Neuronal stem cell (in vitro differentiated cells): ENCODE data around the gene APBA1.

Experiments
- DNase-seq: peaks from one replicate; pipeline ENCODE4 v3.0.0-alpha.2; 2013; ENCODE audit warnings: low spot score
- H2AFZ ChIP-seq: one replicate; pipeline ENCODE4 v1.6.1; 2013; ENCODE audit warnings: mild to moderate bottlenecking, low read length, inconsistent platforms
- H2AK5ac ChIP-seq: 2 replicates; pipeline ENCODE4 v1.6.1; 2013; ENCODE audit warnings: low read depth, mild to moderate bottlenecking, inconsistent platforms, low read length, moderate library complexity, mixed read lengths
- H2BK120ac ChIP-seq: 2 replicates; pipeline ENCODE4 v1.6.1; 2013; ENCODE audit warnings: low read depth, mild to moderate bottlenecking, inconsistent platforms, low read length, moderate library complexity, mixed read lengths
- H2BK12ac ChIP-seq: one replicate; pipeline ENCODE4 v1.6.1; 2013; ENCODE audit warnings: low read length, inconsistent platforms
- H2BK15ac ChIP-seq: 2 replicates; pipeline ENCODE4 v1.6.1; 2013; ENCODE audit warnings: mild to moderate bottlenecking, low read length, inconsistent platforms, mixed read lengths
- H2BK5ac ChIP-seq: one replicate; pipeline ENCODE4 v1.6.1; 2013; ENCODE audit warnings: inconsistent platforms, mild to moderate bottlenecking, low read length, moderate library complexity
- H3K14ac ChIP-seq: one replicate; pipeline ENCODE4 v1.6.1; 2013; ENCODE audit warnings: low read length, inconsistent platforms
- H3K18ac ChIP-seq: 2 replicates; pipeline ENCODE4 v1.6.1; 2013; ENCODE audit warnings: low read length, inconsistent platforms
- H3K23ac ChIP-seq: 2 replicates; pipeline ENCODE4 v1.6.1; 2013; ENCODE audit warnings: low read depth, mild to moderate bottlenecking, mixed read lengths, low read length, inconsistent platforms; ENCODE audit not compliant: poor library complexity
- H3K27ac ChIP-seq: replicated peaks from 3 replicates; pipeline ENCODE4 v1.5.1; 2013; ENCODE audit warnings: low read length, inconsistent platforms
- H3K27me3 ChIP-seq, 3 experiments: 2 replicates each; pipeline ENCODE4 v1.6.1; 2013; ENCODE audit warnings: low read length in 3 of 3, mild to moderate bottlenecking in 2 of 3, inconsistent platforms in 1 of 3, low read depth in 1 of 3, mixed read lengths in 1 of 3, moderate library complexity in 1 of 3; ENCODE audit not compliant: control insufficient read depth in 3 of 3, insufficient read depth in 3 of 3
- H3K36me3 ChIP-seq, 2 donors: replicated peaks in 1 of 2; 2 replicates each; pipeline ENCODE4 v1.6.1; 2013; ENCODE audit warnings: low read length in 2 of 2; ENCODE audit not compliant: control insufficient read depth in 2 of 2, insufficient read depth in 2 of 2
- H3K4ac ChIP-seq: 2 replicates; pipeline ENCODE4 v1.6.1; 2013; ENCODE audit warnings: inconsistent platforms, mild to moderate bottlenecking, low read length, moderate library complexity
- H3K4me1 ChIP-seq, 2 donors: 1 replicate in 1 of 2; 2 replicates in 1 of 2; pipeline ENCODE4 v1.6.1; 2013; ENCODE audit warnings: low read length in 2 of 2, low read depth in 1 of 2; ENCODE audit not compliant: control insufficient read depth in 2 of 2, insufficient read depth in 1 of 2
- H3K4me2 ChIP-seq: one replicate; pipeline ENCODE4 v1.6.1; 2013; ENCODE audit warnings: mild to moderate bottlenecking, low read length, inconsistent platforms; ENCODE audit not compliant: insufficient read depth, poor library complexity, severe bottlenecking
- H3K4me3 ChIP-seq, 2 donors: 2 replicates each; pipeline ENCODE4 v1.5.1; 2013; ENCODE audit warnings: low read length in 2 of 2, mild to moderate bottlenecking in 2 of 2, inconsistent platforms in 1 of 2, moderate library complexity in 1 of 2
- H3K79me1 ChIP-seq: one replicate; pipeline ENCODE4 v1.6.1; 2013; ENCODE audit warnings: low read depth, mild to moderate bottlenecking, inconsistent platforms, low read length, moderate library complexity
- H3K9ac ChIP-seq: one replicate; pipeline ENCODE4 v1.6.1; 2013; ENCODE audit warnings: mild to moderate bottlenecking, low read depth, low read length, inconsistent platforms; ENCODE audit not compliant: poor library complexity
- H3K9me3 ChIP-seq, 2 donors: replicated peaks in 1 of 2; 2 replicates each; pipeline versions ENCODE3 to v1.6.1; 2013; ENCODE audit warnings: low read length in 2 of 2, mild to moderate bottlenecking in 2 of 2, inconsistent platforms in 1 of 2, low read depth in 1 of 2, mixed read lengths in 1 of 2, moderate library complexity in 1 of 2; ENCODE audit not compliant: control insufficient read depth in 2 of 2, insufficient read depth in 1 of 2
- H4K8ac ChIP-seq: one replicate; pipeline ENCODE4 v1.6.1; 2013; ENCODE audit warnings: low read depth, mild to moderate bottlenecking, inconsistent platforms, low read length, moderate library complexity
- H4K91ac ChIP-seq: one replicate; pipeline ENCODE4 v1.6.1; 2013; ENCODE audit warnings: low read length, low read depth, mild to moderate bottlenecking, inconsistent platforms; ENCODE audit not compliant: poor library complexity
- WGBS, 2 donors: extraction: QIAGEN DNeasy Blood & Tissue Kit; methylation state at CpG; one replicate each; pipeline ENCODE4 v1.1.7; 2013; ENCODE audit warnings: missing lambda C conversion rate in 2 of 2, mixed read lengths in 1 of 2; ENCODE audit not compliant: insufficient read length in 2 of 2, insufficient replicate concordance in 1 of 2; ENCODE audit errors: extremely low coverage in 2 of 2; 5-methylcytosine and 5-hydroxymethylcytosine counted together

APBA1 gene

DNA sequence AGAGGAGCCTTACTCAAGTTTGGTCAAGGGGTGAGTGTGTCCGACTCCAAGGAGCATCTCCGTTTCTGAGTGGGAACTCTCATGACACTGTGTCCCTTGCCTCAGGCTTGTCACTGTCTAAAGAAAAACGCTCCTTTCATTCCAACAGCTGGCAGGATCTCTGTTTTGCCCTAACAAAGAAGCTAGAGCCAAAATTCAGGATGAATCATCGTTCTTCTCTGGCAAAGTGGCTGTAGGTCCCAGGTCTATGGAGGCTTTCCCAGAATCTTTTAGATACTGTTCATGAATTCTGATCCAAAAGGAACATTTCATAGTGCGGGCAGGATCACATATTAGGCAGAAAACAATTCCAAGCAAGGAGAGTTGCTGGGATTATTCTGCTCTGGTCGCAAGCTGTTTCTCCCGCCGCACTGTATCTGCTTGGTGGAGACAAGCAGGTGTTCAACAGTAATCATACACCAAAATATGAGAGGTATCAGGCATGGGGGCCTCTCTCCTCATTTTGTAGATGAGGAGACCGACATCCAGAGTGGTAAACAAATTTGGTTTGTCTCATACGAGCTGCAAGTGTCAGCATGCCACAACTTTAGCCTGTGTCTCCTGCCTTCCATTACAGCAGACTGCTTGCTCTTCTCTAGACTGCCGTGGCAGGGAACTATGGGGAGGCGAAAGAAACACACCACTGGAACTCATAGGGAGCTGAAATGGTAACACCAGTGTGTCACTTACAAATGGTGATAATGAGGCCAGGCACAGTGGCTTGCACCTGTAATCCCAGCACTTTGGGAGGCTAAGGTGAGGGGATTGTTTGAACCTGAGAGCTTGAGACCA lies 274.6 kb downstream of the APBA1 start:
- Histone ChIP-seq H3K23ac (no peak overlapping the region), H3K36me3 (peaks cover 0 to 1% of the 10 kb centered on the region in 2 donors), H3K27me3 (peaks cover 0 to 4% (median 0%) of the 10 kb centered on the region in 3 experiments), H3K18ac (peak overlapping the region; percentile 9), H2AFZ (no peak overlapping the region), H3K9me3 (peaks cover 3 to 4% of the 10 kb centered on the region in 2 donors), H3K14ac (no peak overlapping the region), H3K4me3 (no peak overlapping the region), H3K27ac (no peak overlapping the region), H3K4ac (no peak overlapping the region), H3K9ac (no peak overlapping the region), H4K8ac (no peak overlapping the region), H2BK15ac (no peak overlapping the region), H3K4me1 (peaks cover 0 to 7% of the 10 kb centered on the region in 2 donors), H3K4me2 (no peak overlapping the region), H3K79me1 (no peaks in the 10 kb centered on the region), H2BK5ac (no peak overlapping the region), H4K91ac (no peak overlapping the region), H2BK12ac (no peak overlapping the region), H2AK5ac (no peak overlapping the region), H2BK120ac (no peak overlapping the region)
- no peak for DNase-seq
- WGBS, 2 donors = no CpG with 5 or more reads among the region's 12 CpGs

DNA sequence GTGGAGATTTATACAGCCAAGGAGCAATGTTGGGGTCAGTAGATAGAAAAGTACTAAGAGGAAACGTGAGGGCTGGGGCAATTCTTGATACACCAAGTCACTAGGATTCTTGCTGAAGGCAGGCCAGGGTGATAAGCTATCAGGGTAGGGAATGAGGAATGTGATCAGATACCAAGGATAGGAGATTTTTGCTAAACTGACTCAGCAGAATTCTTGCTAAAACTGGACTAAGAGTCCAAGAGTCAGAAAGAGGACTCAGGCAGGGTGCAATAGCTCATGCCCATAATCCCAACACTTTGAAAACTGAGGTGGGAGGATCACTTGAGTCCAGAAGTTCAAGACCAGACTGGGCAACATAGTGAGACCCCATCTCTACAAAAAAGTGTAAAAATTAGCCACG lies 275.4 kb downstream of the APBA1 start:
- Histone ChIP-seq H4K91ac (no peak overlapping the region), H3K27ac (no peak overlapping the region), H3K4me3 (no peak overlapping the region), H2AFZ (no peak overlapping the region), H3K9me3 (peaks cover 2 to 3% of the 10 kb centered on the region in 2 donors), H2BK12ac (no peak overlapping the region), H2AK5ac (no peak overlapping the region), H3K79me1 (no peaks in the 10 kb centered on the region), H3K36me3 (peaks cover 0 to 1% of the 10 kb centered on the region in 2 donors), H3K27me3 (peaks cover 0 to 4% (median 0%) of the 10 kb centered on the region in 3 experiments), H3K4me2 (no peak overlapping the region), H2BK120ac (peak overlapping the region; percentile 20), H3K23ac (no peak overlapping the region), H3K4ac (no peak overlapping the region), H2BK15ac (no peak overlapping the region), H3K14ac (no peak overlapping the region), H2BK5ac (no peak overlapping the region), H3K9ac (no peak overlapping the region), H3K18ac (no peak overlapping the region), H4K8ac (no peak overlapping the region), H3K4me1 (peaks cover 0 to 7% of the 10 kb centered on the region in 2 donors)
- DNase-seq = no peak
- no CpG with 5 or more reads among the region's 2 CpGs for WGBS, 2 donors

DNA sequence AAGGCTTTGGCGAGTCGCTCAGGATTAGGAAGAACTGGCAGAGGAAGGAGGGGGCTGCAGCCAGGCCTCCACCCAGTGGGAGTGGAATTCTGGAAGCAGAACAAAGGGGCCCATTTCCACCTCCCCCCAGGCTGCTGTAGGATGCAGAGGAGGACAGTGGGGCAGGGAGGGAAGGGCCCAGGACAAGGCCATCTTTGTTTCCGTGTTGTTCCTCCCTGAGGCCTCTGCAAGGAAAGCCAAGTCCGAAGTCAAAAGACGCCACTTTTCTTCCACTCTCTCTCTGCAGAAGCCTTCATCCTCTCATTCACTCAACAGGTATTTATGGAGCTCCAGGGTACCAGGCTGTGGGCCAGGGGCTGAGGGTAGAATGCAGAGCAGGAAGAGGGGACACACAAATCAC lies 276.5 kb downstream of the APBA1 start:
- H4K91ac ChIP-seq = no peak overlapping the region
- H3K23ac ChIP-seq = no peak overlapping the region
- H3K4me1 ChIP-seq = peaks cover 0 to 7% of the 10 kb centered on the region in 2 donors
- no peak overlapping the region for H2AK5ac ChIP-seq
- no peak overlapping the region for H2BK12ac ChIP-seq
- no peak overlapping the region for H2AFZ ChIP-seq
- no peaks in the 10 kb centered on the region for H3K9me3 ChIP-seq
- peak overlapping the region; percentile 88 for H3K18ac ChIP-seq
- no peak overlapping the region for H3K14ac ChIP-seq
- H3K27ac ChIP-seq = no peak overlapping the region
- no peak overlapping the region for H3K4me3 ChIP-seq
- no peak overlapping the region for H3K9ac ChIP-seq
- DNase-seq = no peak
- H2BK15ac ChIP-seq = no peak overlapping the region
- no peak overlapping the region for H3K4me2 ChIP-seq
- H3K79me1 ChIP-seq = no peaks in the 10 kb centered on the region
- H2BK120ac ChIP-seq = no peak overlapping the region
- H3K27me3 ChIP-seq = peaks cover 0 to 4% (median 0%) of the 10 kb centered on the region in 3 experiments
- no peaks in the 10 kb centered on the region for H3K36me3 ChIP-seq
- peak overlapping the region; percentile 39 for H2BK5ac ChIP-seq
- H3K4ac ChIP-seq = no peak overlapping the region
- no CpG with 5 or more reads among the region's 5 CpGs for WGBS, 2 donors
- no peak overlapping the region for H4K8ac ChIP-seq

DNA sequence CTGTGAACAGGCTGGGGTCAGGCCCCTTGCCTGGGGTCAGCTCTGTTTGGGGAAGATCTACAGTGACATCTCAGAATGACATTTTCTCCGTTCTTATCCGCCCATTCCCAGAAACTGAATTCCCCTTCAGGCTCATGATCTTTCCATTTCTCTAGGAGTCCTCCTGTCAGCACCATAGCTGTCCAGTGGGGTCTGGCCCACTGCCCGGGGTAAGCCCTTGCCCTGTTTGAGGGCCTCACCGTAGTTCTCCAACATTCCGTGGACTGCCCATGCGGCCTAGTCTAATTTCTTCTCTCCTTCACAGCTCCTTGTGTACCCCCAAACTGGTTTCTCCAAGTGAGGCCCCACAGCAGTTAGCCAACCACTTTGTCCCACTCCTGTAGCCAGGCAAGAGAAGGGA lies 278.7 kb downstream of the APBA1 start:
- Histone ChIP-seq H3K79me1 (no peaks in the 10 kb centered on the region), H3K27me3 (no peaks in the 10 kb centered on the region), H3K4me2 (no peak overlapping the region), H2BK120ac (no peak overlapping the region), H2AFZ (no peak overlapping the region), H2BK12ac (no peak overlapping the region), H3K9me3 (no peaks in the 10 kb centered on the region), H3K23ac (peak overlapping the region; percentile 25), H3K9ac (no peak overlapping the region), H2BK5ac (no peak overlapping the region), H2AK5ac (peak overlapping the region; percentile 78), H3K36me3 (no peaks in the 10 kb centered on the region), H2BK15ac (no peak overlapping the region), H3K4me3 (no peak overlapping the region), H4K91ac (no peak overlapping the region), H3K4me1 (peaks cover 0 to 7% of the 10 kb centered on the region in 2 donors), H3K18ac (no peak overlapping the region), H3K14ac (no peak overlapping the region), H4K8ac (no peak overlapping the region), H3K27ac (no peak overlapping the region), H3K4ac (no peak overlapping the region)
- no peak for DNase-seq
- no CpG with 5 or more reads among the region's 6 CpGs for WGBS, 2 donors
